ENCODE data around the gene CAMTA1.

GRCh38 chr1:7360526-7360925, 575.3 kb downstream of the CAMTA1 start:
- TF ChIP-seq CTCF (IDR thresholded peaks at IDR 0.05; ENCODE audit: borderline replicate concordance, extremely low read depth, low read length, poor library complexity, severe bottlenecking) = no peak
- no peak for TF ChIP-seq EZH2 (IDR thresholded peaks at IDR 0.05; ENCODE audit: borderline replicate concordance, low read depth, low read length, severe bottlenecking)

All from DND-41 (cell line).